Subcutaneous adipose tissue (tissue), 4 donors: ENCODE data around the gene ADARB2. TPM values are rescaled to one million over a fixed set of nuclear protein-coding genes. Genes with fewer than 3 reads are reported as not detected.

Experiments used
- total RNA-seq, 4 donors: library from RNA; depleted of rRNA; stranded (reverse); fragments of >200 nt; gene quantifications; one replicate each; pipeline ENCODE4 v1.1.0, GENCODE V29; 2016
- TF ChIP-seq, protein P1 (sequence below): fragments of 450-650 bp; IDR thresholded peaks from one replicate; pipeline ENCODE4 v1.5.1; 2016; ENCODE audit warnings: low read depth, mild to moderate bottlenecking, control low read depth, antibody characterized with exemption, moderate library complexity

ADARB2 gene
- total RNA-seq, 4 donors from 2014 or later, result under 0.01 to 0.65 (median 0.44) TPM; not detected in 1

DNA sequence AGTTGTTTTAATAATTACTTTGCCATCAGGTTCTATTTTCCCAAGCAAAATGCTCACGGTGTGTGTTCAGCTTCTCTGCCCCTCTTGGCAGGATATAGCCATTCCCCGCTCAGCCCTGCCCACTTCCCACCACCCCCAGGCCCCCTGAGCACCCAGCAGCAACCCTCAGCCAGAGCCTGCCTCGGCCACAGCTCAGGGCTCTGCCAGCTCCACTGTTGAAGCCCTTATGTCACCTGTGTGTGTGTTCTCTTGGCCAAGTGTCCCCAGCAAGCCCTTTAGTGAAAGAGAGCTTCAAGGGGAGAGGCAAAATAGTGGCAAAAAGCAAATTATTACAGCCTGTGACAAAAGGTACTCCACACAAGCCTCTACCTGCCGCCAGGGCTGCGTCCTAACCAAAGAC, 275.3 kb downstream of the ADARB2 start:
- TF ChIP-seq, protein P1, sequence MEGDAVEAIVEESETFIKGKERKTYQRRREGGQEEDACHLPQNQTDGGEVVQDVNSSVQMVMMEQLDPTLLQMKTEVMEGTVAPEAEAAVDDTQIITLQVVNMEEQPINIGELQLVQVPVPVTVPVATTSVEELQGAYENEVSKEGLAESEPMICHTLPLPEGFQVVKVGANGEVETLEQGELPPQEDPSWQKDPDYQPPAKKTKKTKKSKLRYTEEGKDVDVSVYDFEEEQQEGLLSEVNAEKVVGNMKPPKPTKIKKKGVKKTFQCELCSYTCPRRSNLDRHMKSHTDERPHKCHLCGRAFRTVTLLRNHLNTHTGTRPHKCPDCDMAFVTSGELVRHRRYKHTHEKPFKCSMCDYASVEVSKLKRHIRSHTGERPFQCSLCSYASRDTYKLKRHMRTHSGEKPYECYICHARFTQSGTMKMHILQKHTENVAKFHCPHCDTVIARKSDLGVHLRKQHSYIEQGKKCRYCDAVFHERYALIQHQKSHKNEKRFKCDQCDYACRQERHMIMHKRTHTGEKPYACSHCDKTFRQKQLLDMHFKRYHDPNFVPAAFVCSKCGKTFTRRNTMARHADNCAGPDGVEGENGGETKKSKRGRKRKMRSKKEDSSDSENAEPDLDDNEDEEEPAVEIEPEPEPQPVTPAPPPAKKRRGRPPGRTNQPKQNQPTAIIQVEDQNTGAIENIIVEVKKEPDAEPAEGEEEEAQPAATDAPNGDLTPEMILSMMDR, result no peak

GRCh38 chr10:1461016-1461415, 276.3 kb downstream of the ADARB2 start:
- TF ChIP-seq, protein P1, result no peak

- TF ChIP-seq, protein P1, result no peak
These were observed 282.4 kb downstream of the ADARB2 start for GRCh38 chr10:1454951-1455350.

GRCh38 chr10:1454428-1454827, 282.9 kb downstream of the ADARB2 start:
- TF ChIP-seq, protein P1, result no peak

DNA sequence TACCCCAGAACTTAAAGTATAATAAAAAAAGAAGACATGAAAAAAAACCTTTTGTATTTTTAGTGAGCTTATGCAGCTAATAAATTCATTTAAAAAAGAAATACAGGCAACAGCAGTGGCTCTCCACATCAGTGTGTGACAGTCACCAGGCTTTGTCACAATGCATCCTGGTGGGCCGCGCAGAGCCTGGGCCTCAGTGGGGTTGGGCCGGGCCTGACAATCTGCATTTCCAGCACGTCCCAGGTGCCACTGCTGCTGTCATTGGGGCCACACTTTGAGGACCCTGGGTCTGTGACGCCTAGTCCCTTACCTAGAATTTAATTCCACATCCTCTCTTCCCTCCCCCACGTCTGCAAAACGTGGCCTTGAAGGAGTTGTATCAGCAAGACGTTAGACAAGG, 284.5 kb downstream of the ADARB2 start:
- TF ChIP-seq, protein P1, result no peak

GRCh38 chr10:1451941-1452340, 285.4 kb downstream of the ADARB2 start:
- TF ChIP-seq, protein P1, result no peak

DNA sequence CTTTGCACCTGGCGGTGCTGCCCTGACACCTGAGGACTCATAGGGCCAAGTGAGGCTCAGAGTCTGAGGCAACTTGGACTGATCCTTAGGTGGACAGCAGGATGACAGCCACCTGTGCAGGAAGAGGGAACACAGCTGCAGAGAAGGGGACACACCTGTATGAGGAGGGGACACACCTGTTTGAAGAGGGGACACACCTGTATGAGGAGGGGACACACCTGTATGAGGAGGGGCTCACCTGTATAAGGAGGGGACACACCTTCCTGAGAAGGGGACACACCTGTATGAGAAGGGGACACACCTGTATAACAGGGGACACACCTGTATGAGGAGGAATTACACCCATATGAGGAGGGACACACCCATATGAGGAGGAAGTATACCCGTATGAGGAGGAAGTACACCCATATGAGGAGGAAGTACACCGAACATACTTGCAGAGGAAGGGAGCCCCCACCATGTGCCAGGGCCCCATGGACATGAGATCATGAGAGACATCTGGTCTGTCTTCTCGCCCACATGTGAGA, 285.9 kb downstream of the ADARB2 start:
- TF ChIP-seq, protein P1, result no peak
